ENCODE results near the gene SETD7.

DNA sequence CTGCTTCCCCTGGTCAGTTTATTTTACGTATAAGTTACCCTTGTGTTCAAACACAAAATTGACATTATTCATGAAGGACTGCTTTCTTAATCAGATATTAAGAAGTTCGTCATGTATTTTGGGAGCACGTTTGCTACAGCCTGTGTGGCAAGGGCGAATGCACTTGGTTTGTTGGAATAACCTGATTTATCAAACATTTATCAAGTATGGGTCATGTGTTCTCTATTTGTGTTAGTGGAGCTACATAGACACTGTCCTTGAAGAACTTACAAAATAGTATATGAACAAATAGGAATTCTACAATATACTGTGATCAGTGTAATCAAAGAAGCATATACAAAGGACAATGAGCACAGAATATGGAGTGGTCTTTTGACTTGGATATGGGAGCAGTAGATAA lies 79.7 kb downstream of the SETD7 start:
- no peak for TF ChIP-seq POLR2A (IDR thresholded peaks at IDR 0.05)
- TF ChIP-seq, protein P1, sequence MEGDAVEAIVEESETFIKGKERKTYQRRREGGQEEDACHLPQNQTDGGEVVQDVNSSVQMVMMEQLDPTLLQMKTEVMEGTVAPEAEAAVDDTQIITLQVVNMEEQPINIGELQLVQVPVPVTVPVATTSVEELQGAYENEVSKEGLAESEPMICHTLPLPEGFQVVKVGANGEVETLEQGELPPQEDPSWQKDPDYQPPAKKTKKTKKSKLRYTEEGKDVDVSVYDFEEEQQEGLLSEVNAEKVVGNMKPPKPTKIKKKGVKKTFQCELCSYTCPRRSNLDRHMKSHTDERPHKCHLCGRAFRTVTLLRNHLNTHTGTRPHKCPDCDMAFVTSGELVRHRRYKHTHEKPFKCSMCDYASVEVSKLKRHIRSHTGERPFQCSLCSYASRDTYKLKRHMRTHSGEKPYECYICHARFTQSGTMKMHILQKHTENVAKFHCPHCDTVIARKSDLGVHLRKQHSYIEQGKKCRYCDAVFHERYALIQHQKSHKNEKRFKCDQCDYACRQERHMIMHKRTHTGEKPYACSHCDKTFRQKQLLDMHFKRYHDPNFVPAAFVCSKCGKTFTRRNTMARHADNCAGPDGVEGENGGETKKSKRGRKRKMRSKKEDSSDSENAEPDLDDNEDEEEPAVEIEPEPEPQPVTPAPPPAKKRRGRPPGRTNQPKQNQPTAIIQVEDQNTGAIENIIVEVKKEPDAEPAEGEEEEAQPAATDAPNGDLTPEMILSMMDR (IDR thresholded peaks at IDR 0.05): no peak
